Epithelial cell of esophagus (primary cell): ENCODE data around the gene HCST.
"Not testable (repeated sequence)": the region's sequence is repeated elsewhere in the genome, so short reads cannot be mapped to it uniquely, and the experiment has no call there.

Experiments used
- DNase-seq: peaks from one replicate; pipeline ENCODE4 v3.0.0; 2010; ENCODE audit warnings: low read depth
- H3K4me3 ChIP-seq: 2 replicates; pipeline ENCODE4 v1.5.1; 2011; ENCODE audit warnings: mild to moderate bottlenecking, low read length, control low read depth
- CTCF ChIP-seq: IDR thresholded peaks from 2 replicates; pipeline ENCODE4 v1.5.1; 2011; ENCODE audit warnings: low read depth, mild to moderate bottlenecking, low read length, control low read depth, inconsistent platforms; ENCODE audit not compliant: insufficient read depth; ENCODE audit errors: missing control alignments

The HCST gene

GRCh38 chr19:35904311-35905068 lies 2.2 kb downstream of the HCST start:
- DNase-seq, result no peak
- no peak for TF ChIP-seq CTCF
- no peak overlapping the region for H3K4me3 ChIP-seq

GRCh38 chr19:35905178-35905727 lies 2.9 kb downstream of the HCST start:
- no peak for DNase-seq
- H3K4me3 ChIP-seq, result no peak overlapping the region
- TF ChIP-seq CTCF, result no peak

GRCh38 chr19:35907377-35907745 lies 5.0 kb downstream of the HCST start:
- no peak overlapping the region for H3K4me3 ChIP-seq
- no peak for DNase-seq
- TF ChIP-seq CTCF, result no peak

- no peak for TF ChIP-seq CTCF
- no peak within 1 kb of the TSS for H3K4me3 ChIP-seq
- no peak for DNase-seq
Observed at GRCh38 chr19:35908010-35908441, 5.7 kb downstream of the HCST start, which contains the start of gene TYROBP. TYROBP (minus strand) TSS chr19:35908295; CDS start chr19:35908228, 67 bp downstream.

GRCh38 chr19:35908973-35909683 lies 6.8 kb downstream of the HCST start:
- TF ChIP-seq CTCF, result no peak
- no peak for DNase-seq
- no peak overlapping the region for H3K4me3 ChIP-seq

GRCh38 chr19:35909684-35910035 lies 7.3 kb downstream of the HCST start:
- DNase-seq, result no peak
- no peak for TF ChIP-seq CTCF
- H3K4me3 ChIP-seq, result no peak overlapping the region

GRCh38 chr19:35910355-35910754 lies 8.0 kb downstream of the HCST start:
- H3K4me3 ChIP-seq, DNase-seq: not testable (repeated sequence)
